Stimulated activated CD8-positive, alpha-beta memory T cell treated with anti-CD3 and anti-CD28 coated beads, Interleukin-15, amount 100 ng/mL, for 1 hour (primary cell): Measurements from ENCODE around the gene AGBL1.

ENCODE experiments used
- DNase-seq: peaks from one replicate; pipeline ENCODE4 v3.0.0-alpha.2; 2020; ENCODE audit warnings: low read depth

Gene AGBL1

GRCh38 chr15:86322629-86323028 is 243.0 kb downstream of the AGBL1 start:
- DNase-seq, result no peak

- DNase-seq, result no peak
These were observed 247.7 kb downstream of the AGBL1 start for GRCh38 chr15:86327230-86327865.

GRCh38 chr15:86328658-86329057 is 249.0 kb downstream of the AGBL1 start:
- DNase-seq, result no peak

- DNase-seq, result no peak
These were observed 249.8 kb downstream of the AGBL1 start for GRCh38 chr15:86329311-86330013.

GRCh38 chr15:86333819-86334218 is 254.1 kb downstream of the AGBL1 start:
- no peak for DNase-seq

GRCh38 chr15:86336051-86336788 is 256.5 kb downstream of the AGBL1 start:
- no peak for DNase-seq

- no peak for DNase-seq
These were observed 257.4 kb downstream of the AGBL1 start for GRCh38 chr15:86337071-86337470.

GRCh38 chr15:86347245-86347644 is 267.6 kb downstream of the AGBL1 start:
- no peak for DNase-seq

GRCh38 chr15:86349565-86349964 is 269.9 kb downstream of the AGBL1 start:
- DNase-seq, result no peak

GRCh38 chr15:86353213-86353612 is 273.5 kb downstream of the AGBL1 start:
- DNase-seq, result no peak

- DNase-seq, result no peak
These were observed 275.7 kb downstream of the AGBL1 start for GRCh38 chr15:86355361-86355760.

GRCh38 chr15:86355801-86356200 is 276.1 kb downstream of the AGBL1 start:
- DNase-seq, result no peak

- DNase-seq, result no peak
These were observed 282.9 kb downstream of the AGBL1 start for GRCh38 chr15:86362555-86362954.

GRCh38 chr15:86373147-86373546 is 293.5 kb downstream of the AGBL1 start:
- DNase-seq, result no peak

GRCh38 chr15:86375733-86376280 is 296.1 kb downstream of the AGBL1 start:
- no peak for DNase-seq

GRCh38 chr15:86377914-86378313 is 298.2 kb downstream of the AGBL1 start:
- DNase-seq, result no peak

- no peak for DNase-seq
These were observed 302.7 kb downstream of the AGBL1 start for GRCh38 chr15:86382341-86382740.

GRCh38 chr15:86383611-86384010 is 303.9 kb downstream of the AGBL1 start:
- no peak for DNase-seq

GRCh38 chr15:86384186-86384585 is 304.5 kb downstream of the AGBL1 start:
- no peak for DNase-seq

GRCh38 chr15:86392296-86392695 is 312.6 kb downstream of the AGBL1 start:
- DNase-seq, result no peak

GRCh38 chr15:86392874-86393273 is 313.2 kb downstream of the AGBL1 start:
- DNase-seq, result no peak

- DNase-seq, result no peak
These were observed 315.2 kb downstream of the AGBL1 start for GRCh38 chr15:86394866-86395265.
